ENCODE results near the gene LPP. TPM values are rescaled to one million over a fixed set of nuclear protein-coding genes. Genes with fewer than 3 reads are reported as not detected.

The LPP gene
- total and polyA plus RNA-seq, 2 of the 4 experiments (the other 2 are of a cell fraction) = 16.0 to 130 TPM

GRCh38 chr3:188411750-188412149 lies 257.8 kb downstream of the LPP start:
- dilution Hi-C loops (cut with HindIII; ENCODE audit: low sequenced_read_pairs, unreplicated experiment) = no loop called here

More at GRCh38 chr3:188411750-188412149, 257.8 kb downstream of the LPP start:
- H4K5ac ChIP-seq (ENCODE audit: low read depth, low read length) = no peak overlapping the region
- in situ Hi-C loops (cut with MboI; ENCODE audit: low sequenced_read_pairs) (loop anchor here (25.0 kb wide), 1 partner anchor 674 kb away; the partner anchor contains the start of gene BCL6), intact Hi-C loops (cut with micrococcal nuclease) (no loop called here)
- peaks cover 36% of the 10 kb centered on the region; the same call in 1 of the 2 replicates for H4K20me1 ChIP-seq (ENCODE audit: insufficient read depth, low read length)
- ATAC-seq (ENCODE audit: low read depth) (no peak), DNase-seq (no peak)
- no peak overlapping the region for H3K4me3 ChIP-seq (ENCODE audit: insufficient read depth, low read depth, low read length)
- H3K56ac ChIP-seq (ENCODE audit: extremely low read depth, insufficient read depth, low read length) = no peak overlapping the region
- ChIA-PET CTCF (no interaction called here), POLR2A (ENCODE audit: unreplicated experiment) (no interaction called here)
- TF ChIP-seq ELK1 (IDR thresholded peaks at IDR 0.05; ENCODE audit: borderline replicate concordance, low read depth, low read length) = no peak
- TF ChIP-seq POLR2A (IDR thresholded peaks at IDR 0.05; ENCODE audit: low read depth, low read length) = no peak
- TF ChIP-seq FOS (IDR thresholded peaks at IDR 0.05; ENCODE audit: low read depth, low read length) = no peak
- TF ChIP-seq MAZ (IDR thresholded peaks at IDR 0.05; ENCODE audit: borderline replicate concordance, low read depth, low read length) = no peak
- no peak for TF ChIP-seq RAD21 (IDR thresholded peaks at IDR 0.05; ENCODE audit: low read length)
- no peak for TF ChIP-seq NFE2L2 (IDR thresholded peaks at IDR 0.05; ENCODE audit: low read depth, low read length)
- no peak for TF ChIP-seq SMC3 (IDR thresholded peaks at IDR 0.05; ENCODE audit: low read depth, low read length)
- no peak for TF ChIP-seq MAFK (IDR thresholded peaks at IDR 0.05; ENCODE audit: low read depth, low read length)
- TF ChIP-seq USF2 (IDR thresholded peaks at IDR 0.05; ENCODE audit: low read depth, low read length) = no peak
- TF ChIP-seq BHLHE40 (IDR thresholded peaks at IDR 0.05; ENCODE audit: low read depth, low read length) = no peak
- TF ChIP-seq RFX5 (IDR thresholded peaks at IDR 0.05; ENCODE audit: low read depth, low read length) = no peak
- TF ChIP-seq CHD1 (IDR thresholded peaks at IDR 0.05; ENCODE audit: low read depth, low read length) = no peak
- no peak overlapping the region for H2BK20ac ChIP-seq (ENCODE audit: low read depth, low read length)
- WGBS, 2 experiments (ENCODE audit: extremely low coverage in 2 of 2, insufficient read length in 1 of 2) = no CpG with 5 or more reads among the region's 2 CpGs
- no peak overlapping the region for H3K4ac ChIP-seq (ENCODE audit: low read depth, low read length)
- no peaks in the 10 kb centered on the region for H3K9me3 ChIP-seq (ENCODE audit: control insufficient read depth, insufficient read depth, low read length)
- H3K79me1 ChIP-seq (ENCODE audit: low read depth in 1 of 2, low read length in 2 of 2) = peaks cover 34 to 61% of the 10 kb centered on the region in 2 experiments
- no peak overlapping the region for H2AFZ ChIP-seq (replicated peaks; ENCODE audit: low read length, poor library complexity)
- no peak overlapping the region for H3K14ac ChIP-seq (replicated peaks; ENCODE audit: low read depth, low read length)
- H3K27ac ChIP-seq (ENCODE audit: insufficient read depth, low read length) = no peak overlapping the region
- H3K27me3 ChIP-seq (ENCODE audit: control insufficient read depth, insufficient read depth, low read length) = no peaks in the 10 kb centered on the region
- no peak overlapping the region for H2BK15ac ChIP-seq (ENCODE audit: low read depth, low read length)
- no peak overlapping the region for H3K4me2 ChIP-seq (ENCODE audit: low read depth, low read length)
- no peak overlapping the region for H2AK9ac ChIP-seq (replicated peaks; ENCODE audit: low read depth, low read length, poor library complexity)
- H2AK5ac ChIP-seq (ENCODE audit: low read depth, low read length) = no peak overlapping the region
- no TSS peak for BruUV-seq (replicated peaks)
- no peak overlapping the region for H3K9ac ChIP-seq (ENCODE audit: low read depth, low read length)
- peaks cover 13% of the 10 kb centered on the region for H3K9me1 ChIP-seq (ENCODE audit: insufficient read depth, low read length)
- no peak overlapping the region for H2BK5ac ChIP-seq (ENCODE audit: low read depth, low read length, poor library complexity, severe bottlenecking)
- H4K8ac ChIP-seq (ENCODE audit: low read depth in 2 of 2, low read length in 2 of 2) = no peak overlapping the region
- H3K36me3 ChIP-seq (ENCODE audit: control insufficient read depth, insufficient read depth, low read length) = peaks cover 7% of the 10 kb centered on the region
- no peak overlapping the region for H2BK120ac ChIP-seq (ENCODE audit: low read depth, low read length)
- no peak overlapping the region for H4K91ac ChIP-seq (ENCODE audit: insufficient read depth, low read depth, low read length)
- H3K23ac ChIP-seq (ENCODE audit: low read depth, low read length) = no peak overlapping the region
- no peak overlapping the region for H3K18ac ChIP-seq (ENCODE audit: low read depth, low read length)
- H3K4me1 ChIP-seq (ENCODE audit: control insufficient read depth, insufficient read depth, low read length) = 0 out of 2 replicates have a peak, but pooled peaks cover 1% of the 10 kb centered on the region
